HCT116 (cell line): ENCODE data around the gene OR2B2.

ENCODE experiments used
- CTCF ChIP-seq, 3 experiments: fragments of 200-600 bp in 1 of 3; sonication (generic) in 1 of 3; IDR thresholded peaks in 2 of 3; conservative IDR thresholded peaks in 1 of 3; 2 replicates each; pipeline ENCODE4 v1.5.1; 2012 to 2017; ENCODE audit warnings: low read depth in 2 of 3, low read length in 2 of 3, antibody characterized with exemption in 1 of 3, borderline replicate concordance in 1 of 3, control low read depth in 1 of 3, mild to moderate bottlenecking in 1 of 3, mixed read lengths in 1 of 3, mixed run types in 1 of 3, moderate library complexity in 1 of 3; ENCODE audit not compliant: insufficient read depth in 1 of 3
- EZH2 ChIP-seq: fragments of 200-600 bp; sonication (generic); IDR thresholded peaks from 2 replicates; pipeline ENCODE4 v1.6.1; 2017; ENCODE audit warnings: antibody characterized with exemption, mixed run types
- EZH2phosphoT487 ChIP-seq: fragments of 200-600 bp; IDR thresholded peaks from 2 replicates; pipeline ENCODE4 v1.6.1; 2018; ENCODE audit warnings: antibody characterized with exemption, borderline replicate concordance
- POLR2AphosphoS5 ChIP-seq: IDR thresholded peaks from 2 replicates; pipeline ENCODE4 v1.6.1; 2011; ENCODE audit warnings: mild to moderate bottlenecking, low read depth, low read length, moderate library complexity
- SRF ChIP-seq: IDR thresholded peaks from 2 replicates; pipeline ENCODE4 v1.6.1; 2012; ENCODE audit warnings: low read depth
- ZBTB33 ChIP-seq: IDR thresholded peaks from 2 replicates; pipeline ENCODE4 v1.6.1; 2011; ENCODE audit warnings: mild to moderate bottlenecking, low read length, moderate library complexity; ENCODE audit not compliant: insufficient replicate concordance; ENCODE audit errors: extremely low read depth

DNA sequence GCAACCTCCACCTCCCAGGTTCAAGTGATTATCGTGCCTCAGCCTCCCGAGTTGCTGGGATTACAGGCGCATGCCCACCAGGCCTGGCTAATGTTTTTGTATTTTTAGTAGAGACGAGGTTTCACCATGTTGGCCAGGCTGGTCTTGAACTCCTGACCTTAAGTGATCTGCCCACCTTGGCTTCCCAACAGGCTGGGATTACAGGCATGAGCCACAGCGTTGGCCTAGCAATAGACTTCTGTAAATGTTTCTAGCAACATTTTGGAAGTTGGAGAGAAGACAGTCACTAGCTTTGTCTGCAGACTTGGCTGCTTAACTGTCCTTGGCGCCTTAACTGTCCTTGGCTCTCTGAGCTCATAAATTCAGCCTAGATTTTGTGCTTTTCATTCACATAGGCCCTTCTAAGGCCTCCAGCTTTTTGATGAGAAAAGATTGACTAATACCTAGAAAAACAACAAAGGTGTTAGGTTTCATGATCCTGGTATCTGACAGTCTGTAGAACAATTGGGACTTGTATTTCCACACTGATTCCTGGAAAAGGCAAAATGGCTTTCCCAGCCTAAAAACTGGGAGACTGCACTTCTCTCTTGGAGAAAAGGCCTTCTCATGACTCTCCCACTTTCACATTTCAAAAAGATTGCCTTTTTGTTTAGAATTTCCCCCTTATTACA, 49.7 kb downstream of the OR2B2 start:
- TF ChIP-seq CTCF (IDR thresholded peaks at IDR 0.05 in 2 of 3, conservative IDR thresholded peaks at IDR 0.05 in 1 of 3; ENCODE audit: borderline replicate concordance in 1 of 3, insufficient read depth in 1 of 3, low read depth in 2 of 3, low read length in 2 of 3): no peak
- TF ChIP-seq SRF: no peak
- TF ChIP-seq EZH2phosphoT487: no peak
- TF ChIP-seq ZBTB33: no peak
- TF ChIP-seq POLR2AphosphoS5: no peak
- no peak for TF ChIP-seq EZH2
